A673 (cell line): ENCODE results near the gene CTNNA1. TPM values are rescaled to one million over a fixed set of nuclear protein-coding genes. Genes with fewer than 3 reads are reported as not detected.
"Not testable (repeated sequence)": the region's sequence is repeated elsewhere in the genome, so short reads cannot be mapped to it uniquely, and the experiment has no call there.

Source experiments
- BruUV-seq: library from RNA; stranded (reverse); fragments of 400-500 nt; replicated peaks from 2 replicates; lab custom pipeline; 2021; lab: Mats Ljungman, UMichigan
- CTCF ChIA-PET: fragments of 300-600 bp; sonication (Branson Sonifier 250); formaldehyde crosslinking; loops from one replicate; lab custom pipeline; 2022; ENCODE audit warnings: antibody characterized with exemption; lab: Charles Lee
- POLR2A ChIA-PET: fragments of 300-600 bp; sonication (Branson Sonifier 250); formaldehyde crosslinking; loops from one replicate; lab custom pipeline; 2022; ENCODE audit warnings: antibody characterized with exemption; ENCODE audit not compliant: low non-redundant PET; lab: Charles Lee
- DNase-seq: peaks from one replicate; pipeline ENCODE4 v3.0.0-alpha.2; 2015; ENCODE audit warnings: low spot score
- H3K27ac ChIP-seq: fragments of 200-600 bp; sonication (generic); 2 replicates; pipeline ENCODE4 v1.5.1; 2016; ENCODE audit warnings: mixed run types, low read depth, mild to moderate bottlenecking, mixed read lengths, antibody characterized with exemption, low read length; ENCODE audit not compliant: poor library complexity, severe bottlenecking
- H3K27me3 ChIP-seq: fragments of 200-600 bp; sonication (generic); replicated peaks from 2 replicates; pipeline ENCODE4 v1.6.1; 2017; ENCODE audit warnings: mixed run types, low read depth, mild to moderate bottlenecking, mixed read lengths, antibody characterized with exemption, low read length; ENCODE audit not compliant: insufficient read depth, poor library complexity
- H3K36me3 ChIP-seq: fragments of 200-600 bp; sonication (generic); 2 replicates; pipeline ENCODE4 v1.6.1; 2016; ENCODE audit warnings: mixed run types, mild to moderate bottlenecking, mixed read lengths, antibody characterized with exemption, low read length; ENCODE audit not compliant: insufficient read depth, poor library complexity, severe bottlenecking
- H3K4me1 ChIP-seq: fragments of 200-600 bp; sonication (generic); 2 replicates; pipeline ENCODE4 v1.6.1; 2017; ENCODE audit warnings: mixed run types, mild to moderate bottlenecking, mixed read lengths, antibody characterized with exemption, low read length; ENCODE audit not compliant: insufficient read depth, poor library complexity, severe bottlenecking
- H3K4me3 ChIP-seq: fragments of 200-600 bp; sonication (generic); 2 replicates; pipeline ENCODE4 v1.5.1; 2016; ENCODE audit warnings: low read depth, mixed run types, mild to moderate bottlenecking, mixed read lengths, low read length; ENCODE audit not compliant: poor library complexity, severe bottlenecking
- H3K9me3 ChIP-seq: fragments of 200-600 bp; sonication (generic); 2 replicates; pipeline ENCODE4 v1.6.1; 2016; ENCODE audit warnings: mixed run types, low read depth, mild to moderate bottlenecking, mixed read lengths, antibody characterized with exemption, low read length; ENCODE audit not compliant: poor library complexity, severe bottlenecking
- CTCF ChIP-seq: fragments of 300-800, 200-600 bp; sonication (generic); conservative IDR thresholded peaks from 2 replicates; pipeline ENCODE4 v1.5.1; 2017; ENCODE audit warnings: low read depth, mild to moderate bottlenecking, antibody characterized with exemption, low read length, moderate library complexity, mixed read lengths
- EZH2 ChIP-seq: fragments of 200-600 bp; sonication (generic); IDR thresholded peaks from 2 replicates; pipeline ENCODE4 v1.6.1; 2017; ENCODE audit warnings: borderline replicate concordance, low read depth, mild to moderate bottlenecking, mixed read lengths, antibody characterized with exemption, low read length; ENCODE audit not compliant: poor library complexity, severe bottlenecking
- intact Hi-C: fragments of 100-400 bp; cut with micrococcal nuclease; formaldehyde crosslinking; loops from one replicate; pipeline ENCODE4 v1.10.0; 2022; ENCODE audit not compliant: unreplicated experiment
- total RNA-seq: library from RNA; stranded (reverse); gene quantifications from 2 replicates; pipeline ENCODE4 v1.2.3, GENCODE V29; 2021

CTNNA1 gene
- total RNA-seq, 1 experiment from 2014 or later: 249 TPM

GRCh38 chr5:138918686-138919085 lies 165.5 kb downstream of the CTNNA1 start:
- ChIA-PET CTCF (no interaction called here), POLR2A (no interaction called here)
- TF ChIP-seq EZH2 (no peak), CTCF (no peak)
- Histone ChIP-seq H3K27me3 (no peaks in the 10 kb centered on the region), H3K4me3 (no peak overlapping the region), H3K27ac (no peak overlapping the region), H3K9me3 (no peaks in the 10 kb centered on the region), H3K36me3 (no peaks in the 10 kb centered on the region), H3K4me1 (no peaks in the 10 kb centered on the region)
- DNase-seq: no peak
- BruUV-seq: no TSS peak
- intact Hi-C loops: no loop called here

- peaks cover 11% of the 10 kb centered on the region for H3K36me3 ChIP-seq
- intact Hi-C loops: no loop called here
- H3K27me3 ChIP-seq: no peaks in the 10 kb centered on the region
- BruUV-seq: no TSS peak
- ChIA-PET POLR2A (no interaction called here), CTCF (no interaction called here)
- no peak for DNase-seq
- no peaks in the 10 kb centered on the region for H3K4me1 ChIP-seq
- H3K9me3 ChIP-seq: no peaks in the 10 kb centered on the region
- H3K4me3 ChIP-seq: no peak overlapping the region
- H3K27ac ChIP-seq: no peak overlapping the region
- TF ChIP-seq EZH2: no peak
These were observed 167.0 kb downstream of the CTNNA1 start for GRCh38 chr5:138920181-138920580.

GRCh38 chr5:138921362-138921761 lies 168.1 kb downstream of the CTNNA1 start:
- BruUV-seq, POLR2A ChIA-PET, CTCF ChIA-PET, intact Hi-C loops, H3K9me3 ChIP-seq, H3K27ac ChIP-seq, DNase-seq, H3K27me3 ChIP-seq, H3K4me3 ChIP-seq, H3K4me1 ChIP-seq: not testable (repeated sequence)
- peaks cover 19% of the 10 kb centered on the region for H3K36me3 ChIP-seq

GRCh38 chr5:138922494-138922893 lies 169.3 kb downstream of the CTNNA1 start:
- TF ChIP-seq CTCF (no peak), EZH2 (no peak)
- no peak for DNase-seq
- Histone ChIP-seq H3K4me1 (no peaks in the 10 kb centered on the region), H3K4me3 (no peak overlapping the region), H3K36me3 (peaks cover 24% of the 10 kb centered on the region), H3K27ac (no peak overlapping the region), H3K27me3 (no peaks in the 10 kb centered on the region), H3K9me3 (no peaks in the 10 kb centered on the region)
- intact Hi-C loops: no loop called here
- no TSS peak for BruUV-seq
- ChIA-PET CTCF (no interaction called here), POLR2A (no interaction called here)
